Endothelial cell of umbilical vein (primary cell): ENCODE results near the gene RIOK3. TPM values are rescaled to one million over a fixed set of nuclear protein-coding genes. Genes with fewer than 3 reads are reported as not detected.

Experiments used
- BruUV-seq: library from RNA; stranded (reverse); fragments of 400-500 nt; replicated peaks from 2 replicates; lab custom pipeline; 2021; lab: Mats Ljungman, UMichigan
- CTCF ChIA-PET: fragments of 300-600, 350-600 bp; sonication (Branson Sonifier 250); formaldehyde crosslinking; loops from one replicate; lab custom pipeline; 2021; ENCODE audit warnings: antibody characterized with exemption, inconsistent platforms; lab: Charles Lee
- POLR2A ChIA-PET: fragments of 300-600, 350-600 bp; sonication (Branson Sonifier 250); formaldehyde crosslinking; loops from one replicate; lab custom pipeline; 2021; ENCODE audit warnings: antibody characterized with exemption, inconsistent platforms; lab: Charles Lee
- DNase-seq: peaks from one replicate; pipeline ENCODE4 v3.0.0-alpha.2; 2011; ENCODE audit warnings: low read depth, low spot score
- FAIRE-seq: peaks from 2 replicates; lab custom pipeline; 2011; peaks lifted over from hg19 to GRCh38; lab: Jason Lieb, UNC
- H2AFZ ChIP-seq: 2 replicates; pipeline ENCODE4 v1.6.0; 2012; ENCODE audit warnings: low read depth, low read length, control low read depth, inconsistent platforms
- H3K27ac ChIP-seq: 2 replicates; pipeline ENCODE4 v1.5.1; 2011; ENCODE audit warnings: low read depth, mild to moderate bottlenecking, control low read depth, low read length, moderate library complexity; ENCODE audit not compliant: insufficient read depth
- H3K27me3 ChIP-seq, 2 experiments: 2 replicates each; pipeline versions ENCODE4 v1.6.0 to v1.6.1; 2011; ENCODE audit warnings: low read length in 2 of 2, mixed read lengths in 1 of 2; ENCODE audit not compliant: control insufficient read depth in 2 of 2, insufficient read depth in 2 of 2
- H3K36me3 ChIP-seq, 2 experiments: 2 replicates in 1 of 2; 3 replicates in 1 of 2; pipeline ENCODE4 v1.5.1; 2011; ENCODE audit warnings: low read length in 2 of 2, mild to moderate bottlenecking in 1 of 2, moderate library complexity in 1 of 2; ENCODE audit not compliant: control insufficient read depth in 2 of 2, insufficient read depth in 2 of 2; ENCODE audit errors: extremely low read depth in 1 of 2
- H3K4me1 ChIP-seq: 3 replicates; pipeline ENCODE4 v1.5.1; 2011; ENCODE audit warnings: mild to moderate bottlenecking, low read length; ENCODE audit not compliant: control insufficient read depth, insufficient read depth; ENCODE audit errors: extremely low read depth
- H3K4me2 ChIP-seq: 2 replicates; pipeline ENCODE4 v1.6.1; 2011; ENCODE audit warnings: low read length, control low read depth, mixed read lengths; ENCODE audit not compliant: insufficient read depth
- H3K4me3 ChIP-seq, 3 experiments: fragments of 200-600 bp in 1 of 3; sonication (generic), shearing (Covaris generic) in 1 of 3; replicated peaks in 1 of 3; 2 replicates each; pipeline ENCODE4 v1.5.1; 2011 to 2016; ENCODE audit warnings: control low read depth in 3 of 3, low read length in 3 of 3, mild to moderate bottlenecking in 2 of 3, inconsistent platforms in 1 of 3, low read depth in 1 of 3, moderate library complexity in 1 of 3; ENCODE audit not compliant: insufficient read depth in 1 of 3
- H3K79me2 ChIP-seq: 2 replicates; pipeline ENCODE4 v1.6.0; 2012; ENCODE audit warnings: low read length, inconsistent platforms; ENCODE audit not compliant: control insufficient read depth, insufficient read depth
- H3K9ac ChIP-seq: replicated peaks from 2 replicates; pipeline ENCODE3; 2011; ENCODE audit warnings: low read length, control low read depth; ENCODE audit not compliant: insufficient read depth; ENCODE audit errors: extremely low read depth
- H3K9me1 ChIP-seq: replicated peaks from 3 replicates; pipeline ENCODE4 v1.6.0; 2011; ENCODE audit warnings: mild to moderate bottlenecking, low read length; ENCODE audit not compliant: control insufficient read depth, insufficient read depth; ENCODE audit errors: extremely low read depth
- H3K9me3 ChIP-seq: replicated peaks from 2 replicates; pipeline ENCODE4 v1.5.1; 2012; ENCODE audit warnings: low read length, inconsistent platforms; ENCODE audit not compliant: control insufficient read depth, insufficient read depth
- H4K20me1 ChIP-seq: replicated peaks from 2 replicates; pipeline ENCODE3; 2011; ENCODE audit warnings: mild to moderate bottlenecking, low read length; ENCODE audit not compliant: control insufficient read depth, insufficient read depth; ENCODE audit errors: extremely low read depth
- EZH2 ChIP-seq: IDR thresholded peaks from 2 replicates; pipeline ENCODE4 v1.6.1; 2012; ENCODE audit warnings: borderline replicate concordance, low read depth, mild to moderate bottlenecking, moderate library complexity, low read length, inconsistent platforms; ENCODE audit not compliant: severe bottlenecking
- FOS ChIP-seq: IDR thresholded peaks from 2 replicates; pipeline ENCODE4 v1.6.1; 2011; ENCODE audit warnings: mild to moderate bottlenecking, low read length, moderate library complexity, borderline replicate concordance; ENCODE audit not compliant: insufficient read depth
- JUN ChIP-seq: IDR thresholded peaks from 2 replicates; pipeline ENCODE4 v1.6.1; 2011; ENCODE audit warnings: borderline replicate concordance, low read depth; ENCODE audit not compliant: insufficient read length, insufficient read depth
- POLR2AphosphoS5 ChIP-seq: IDR thresholded peaks from 2 replicates; pipeline ENCODE4 v1.6.1; 2012; ENCODE audit warnings: low read depth, mild to moderate bottlenecking, control low read depth, low read length, moderate library complexity; ENCODE audit not compliant: insufficient read depth
- dilution Hi-C: fragments of 300-500 bp; cut with MboI; formaldehyde crosslinking; loops from one replicate; pipeline ENCODE4 v1.15.0; 2019; ENCODE audit warnings: low sequenced_read_pairs; ENCODE audit not compliant: extremely low pct_ligation_motif_present
- intact Hi-C: fragments of 100-400 bp; cut with micrococcal nuclease; formaldehyde crosslinking; loops from one replicate; pipeline ENCODE4 v1.10.0; 2022
- polyA plus RNA-seq, 4 experiments: library from polyadenylated mRNA; depleted of rRNA in 3 of 4; stranded (reverse) in 3 of 4; unstranded in 1 of 4; fragments of >200 nt; gene quantifications; 2 replicates each; pipeline versions ENCODE4 v1.2.1 to v1.2.3, GENCODE V29; 2011 to 2012; ENCODE audit warnings: missing spikeins in 1 of 4
- total RNA-seq: library from RNA; stranded (reverse); gene quantifications from 2 replicates; pipeline ENCODE4 v1.2.3, GENCODE V29; 2021
- TF ChIP-seq, protein P1 (sequence below), 2 donors: IDR thresholded peaks; 1 replicate in 1 of 2; 2 replicates in 1 of 2; pipeline ENCODE4 v1.5.1; 2011; ENCODE audit warnings: low read length in 2 of 2, mild to moderate bottlenecking in 2 of 2, moderate library complexity in 2 of 2, control low read depth in 1 of 2, inconsistent platforms in 1 of 2, low read depth in 1 of 2; ENCODE audit not compliant: insufficient read depth in 1 of 2; ENCODE audit errors: extremely low read depth in 1 of 2

Gene RIOK3
- total and polyA plus RNA-seq, 2 donors (not counting 3 experiments of a cell fraction or from before 2014, with no cell fraction given), result 14.8 to 50.7 TPM

DNA sequence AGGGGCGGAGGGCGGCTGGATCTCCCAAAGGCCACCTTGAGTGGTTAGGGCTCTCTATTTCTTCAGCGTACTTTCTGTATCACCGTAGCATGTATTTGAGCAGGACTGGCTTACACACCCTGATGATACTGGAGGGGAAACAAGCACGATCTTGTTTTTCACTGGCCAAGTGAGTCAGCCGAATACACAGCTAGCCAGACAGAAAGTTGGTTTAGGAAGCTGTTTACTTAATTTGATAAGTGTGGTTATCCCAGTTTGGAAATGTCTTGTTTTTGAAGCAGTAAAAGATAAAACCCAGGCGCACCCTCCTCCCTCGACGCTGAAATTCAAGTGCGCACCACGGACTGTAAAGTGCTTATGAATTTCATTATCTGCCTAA, 582 bp downstream of the RIOK3 start:
- H3K27me3 ChIP-seq, result no peaks in the 10 kb centered on the region
- no TSS peak for BruUV-seq
- H3K9me1 ChIP-seq, result no peaks in the 10 kb centered on the region
- H3K9me3 ChIP-seq, result no peaks in the 10 kb centered on the region
- CTCF ChIA-PET, result interaction anchor here (0.9 to 2.2 kb wide), 6 partner anchors 15 to 422 kb away, joined by 3 to 11 read pairs (median 6); a partner anchor contains a TSS
- H2AFZ ChIP-seq, result peak overlapping the region; percentile 80
- FAIRE-seq (peak; percentile 62), DNase-seq (peak; percentile 64)
- dilution Hi-C loops, result no loop called here
- peaks cover 14% of the 10 kb centered on the region for H3K4me1 ChIP-seq
- H3K36me3 ChIP-seq, result no peaks in the 10 kb centered on the region
- TF ChIP-seq POLR2AphosphoS5 (no peak), JUN (no peak), EZH2 (no peak), FOS (peak; percentile 11)
- TF ChIP-seq, protein P1, sequence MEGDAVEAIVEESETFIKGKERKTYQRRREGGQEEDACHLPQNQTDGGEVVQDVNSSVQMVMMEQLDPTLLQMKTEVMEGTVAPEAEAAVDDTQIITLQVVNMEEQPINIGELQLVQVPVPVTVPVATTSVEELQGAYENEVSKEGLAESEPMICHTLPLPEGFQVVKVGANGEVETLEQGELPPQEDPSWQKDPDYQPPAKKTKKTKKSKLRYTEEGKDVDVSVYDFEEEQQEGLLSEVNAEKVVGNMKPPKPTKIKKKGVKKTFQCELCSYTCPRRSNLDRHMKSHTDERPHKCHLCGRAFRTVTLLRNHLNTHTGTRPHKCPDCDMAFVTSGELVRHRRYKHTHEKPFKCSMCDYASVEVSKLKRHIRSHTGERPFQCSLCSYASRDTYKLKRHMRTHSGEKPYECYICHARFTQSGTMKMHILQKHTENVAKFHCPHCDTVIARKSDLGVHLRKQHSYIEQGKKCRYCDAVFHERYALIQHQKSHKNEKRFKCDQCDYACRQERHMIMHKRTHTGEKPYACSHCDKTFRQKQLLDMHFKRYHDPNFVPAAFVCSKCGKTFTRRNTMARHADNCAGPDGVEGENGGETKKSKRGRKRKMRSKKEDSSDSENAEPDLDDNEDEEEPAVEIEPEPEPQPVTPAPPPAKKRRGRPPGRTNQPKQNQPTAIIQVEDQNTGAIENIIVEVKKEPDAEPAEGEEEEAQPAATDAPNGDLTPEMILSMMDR (IDR thresholded peaks at IDR 0.05; ENCODE audit: extremely low read depth in 1 of 2, insufficient read depth in 1 of 2, low read depth in 1 of 2, low read length in 2 of 2), result no peak
- intact Hi-C loops, result loop anchor here (2.0 to 5.0 kb wide), 2 partner anchors 17 to 316 kb away; partner anchors contain the start of gene CABLES1
- H3K9ac ChIP-seq, result peak overlapping the region; percentile 85
- peak overlapping the region; percentile 76 for H3K27ac ChIP-seq
- H3K4me2 ChIP-seq, result peak overlapping the region; percentile 83
- POLR2A ChIA-PET, result interaction anchor here (1.0 kb wide), 1 partner anchor 11 kb away, joined by 5 read pairs; no protein-coding TSS in a partner anchor
- H4K20me1 ChIP-seq, result no peaks in the 10 kb centered on the region
- H3K79me2 ChIP-seq, result peaks cover 53% of the 10 kb centered on the region
- H3K4me3 ChIP-seq, result peak overlapping the region; percentile 61 to 80 (median 79)
